ENCODE results near the gene RASSF10. TPM values are rescaled to one million over a fixed set of nuclear protein-coding genes. Genes with fewer than 3 reads are reported as not detected.

Gene RASSF10
- total and polyA plus RNA-seq, 8 donors, result 0.06 to 0.41 (median 0.26) TPM; not detected in 4

DNA sequence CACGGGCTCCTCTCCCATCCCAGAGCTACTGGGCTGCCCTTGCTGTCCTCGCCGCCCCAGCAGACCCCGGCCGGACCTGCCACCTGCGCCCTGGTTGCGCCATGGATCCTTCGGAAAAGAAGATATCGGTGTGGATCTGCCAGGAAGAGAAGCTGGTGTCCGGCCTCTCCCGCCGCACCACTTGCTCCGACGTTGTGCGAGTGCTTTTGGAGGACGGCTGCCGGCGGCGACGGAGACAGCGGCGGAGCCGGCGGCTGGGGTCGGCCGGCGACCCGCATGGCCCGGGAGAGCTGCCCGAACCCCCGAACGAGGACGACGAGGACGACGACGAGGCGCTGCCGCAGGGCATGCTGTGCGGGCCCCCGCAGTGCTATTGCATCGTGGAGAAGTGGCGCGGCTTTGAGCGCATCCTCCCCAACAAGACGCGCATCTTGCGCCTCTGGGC, 382 bp downstream of the RASSF10 start:
- ATAC-seq (no peak), FAIRE-seq (no peak), DNase-seq (peak in 1 of 6 donors; percentile 77)
- H3K27ac ChIP-seq, result no peak overlapping the region
- H3K4me3 ChIP-seq, result peak overlapping the region in 2 of 4 donors; percentile 8 to 21
- TF ChIP-seq, protein P1, sequence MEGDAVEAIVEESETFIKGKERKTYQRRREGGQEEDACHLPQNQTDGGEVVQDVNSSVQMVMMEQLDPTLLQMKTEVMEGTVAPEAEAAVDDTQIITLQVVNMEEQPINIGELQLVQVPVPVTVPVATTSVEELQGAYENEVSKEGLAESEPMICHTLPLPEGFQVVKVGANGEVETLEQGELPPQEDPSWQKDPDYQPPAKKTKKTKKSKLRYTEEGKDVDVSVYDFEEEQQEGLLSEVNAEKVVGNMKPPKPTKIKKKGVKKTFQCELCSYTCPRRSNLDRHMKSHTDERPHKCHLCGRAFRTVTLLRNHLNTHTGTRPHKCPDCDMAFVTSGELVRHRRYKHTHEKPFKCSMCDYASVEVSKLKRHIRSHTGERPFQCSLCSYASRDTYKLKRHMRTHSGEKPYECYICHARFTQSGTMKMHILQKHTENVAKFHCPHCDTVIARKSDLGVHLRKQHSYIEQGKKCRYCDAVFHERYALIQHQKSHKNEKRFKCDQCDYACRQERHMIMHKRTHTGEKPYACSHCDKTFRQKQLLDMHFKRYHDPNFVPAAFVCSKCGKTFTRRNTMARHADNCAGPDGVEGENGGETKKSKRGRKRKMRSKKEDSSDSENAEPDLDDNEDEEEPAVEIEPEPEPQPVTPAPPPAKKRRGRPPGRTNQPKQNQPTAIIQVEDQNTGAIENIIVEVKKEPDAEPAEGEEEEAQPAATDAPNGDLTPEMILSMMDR (IDR thresholded peaks at IDR 0.05), result no peak
- intact Hi-C loops (cut with DNase I), result no loop called here
- H3K4me1 ChIP-seq, result peaks cover 18 to 33% (median 25%) of the 10 kb centered on the region in 3 donors
- peaks cover 0 to 8% (median 2%) of the 10 kb centered on the region in 4 donors for H3K27me3 ChIP-seq
- H3K9me3 ChIP-seq, result peaks cover 0 to 5% (median 0%) of the 10 kb centered on the region in 4 donors
- H3K36me3 ChIP-seq, result no peaks in the 10 kb centered on the region
- WGBS, 2 donors, result 8 to 11% methylated on average over 38 to 48 of the region's 48 CpGs

GRCh38 chr11:13009921-13010748, 1.0 kb downstream of the RASSF10 start:
- ATAC-seq (peak in 1 of 4 donors; percentile 14), DNase-seq (peak in 5 of 6 donors; percentile 20 to 75 (median 52)), FAIRE-seq (no peak)
- Histone ChIP-seq H3K36me3 (no peaks in the 10 kb centered on the region), H3K27ac (no peak overlapping the region), H3K9me3 (peaks cover 0 to 5% (median 0%) of the 10 kb centered on the region in 4 donors), H3K4me3 (peak overlapping the region in 2 of 4 donors; percentile 1 to 21), H3K4me1 (peaks cover 21 to 33% (median 28%) of the 10 kb centered on the region in 3 donors), H3K27me3 (peaks cover 0 to 8% (median 2%) of the 10 kb centered on the region in 4 donors)
- intact Hi-C loops (cut with DNase I), result loop anchor here in 1 of 3 donors (10.0 kb wide), 1 partner anchor 65 kb away; no protein-coding TSS in a partner anchor
- TF ChIP-seq, protein P1 (IDR thresholded peaks at IDR 0.05), result no peak
- WGBS, 2 donors, result 11 to 14% methylated on average over 93 to 94 of the region's 94 CpGs

DNA sequence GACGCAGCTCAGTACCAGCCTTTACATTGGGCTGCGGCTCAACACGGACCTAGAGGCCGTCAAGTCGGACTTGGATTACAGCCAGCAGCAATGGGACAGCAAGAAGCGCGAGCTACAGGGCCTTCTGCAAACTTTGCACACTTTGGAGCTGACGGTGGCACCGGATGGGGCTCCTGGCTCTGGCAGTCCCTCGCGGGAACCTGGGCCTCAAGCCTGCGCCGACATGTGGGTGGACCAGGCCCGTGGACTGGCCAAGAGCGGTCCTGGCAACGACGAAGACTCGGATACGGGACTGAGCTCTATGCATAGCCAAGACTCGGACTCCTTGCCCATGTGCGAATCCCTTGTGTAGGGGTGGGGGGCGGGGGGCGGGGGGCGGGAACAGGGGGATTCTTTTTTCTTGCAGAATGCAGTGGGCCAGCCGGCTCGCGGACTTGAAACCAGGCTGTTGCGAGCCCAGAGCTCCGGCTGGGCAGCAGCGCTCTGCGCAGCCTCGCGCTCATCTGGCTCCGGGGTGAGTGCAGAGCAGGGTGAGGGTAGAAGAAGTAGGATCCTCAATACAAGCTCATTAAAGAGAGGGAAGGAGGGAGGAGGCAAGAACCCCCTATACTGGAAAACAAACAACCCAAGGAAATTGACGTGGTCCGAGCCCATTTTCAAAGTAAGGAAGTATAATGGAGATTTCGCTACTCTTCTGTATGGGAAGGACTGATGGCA, 1.8 kb downstream of the RASSF10 start:
- FAIRE-seq, result no peak
- peak overlapping the region in 1 of 4 donors; percentile 68 for H3K27ac ChIP-seq
- H3K9me3 ChIP-seq, result peaks cover 0 to 5% (median 0%) of the 10 kb centered on the region in 4 donors
- DNase-seq, result peak in 4 of 6 donors; percentile 7 to 74 (median 46)
- WGBS, 2 donors, result 15 to 25% methylated on average over 33 to 37 of the region's 37 CpGs
- no peaks in the 10 kb centered on the region for H3K36me3 ChIP-seq
- intact Hi-C loops (cut with DNase I), result loop anchor here in 1 of 3 donors (10.0 kb wide), 1 partner anchor 64 kb away; no protein-coding TSS in a partner anchor
- peaks cover 0 to 8% (median 2%) of the 10 kb centered on the region in 4 donors for H3K27me3 ChIP-seq
- TF ChIP-seq, protein P1 (IDR thresholded peaks at IDR 0.05), result no peak
- H3K4me1 ChIP-seq, result peaks cover 21 to 33% (median 28%) of the 10 kb centered on the region in 3 donors
- peak in 1 of 4 donors; percentile 8 for ATAC-seq
- peak overlapping the region in 1 of 4 donors; percentile 1 for H3K4me3 ChIP-seq

DNA sequence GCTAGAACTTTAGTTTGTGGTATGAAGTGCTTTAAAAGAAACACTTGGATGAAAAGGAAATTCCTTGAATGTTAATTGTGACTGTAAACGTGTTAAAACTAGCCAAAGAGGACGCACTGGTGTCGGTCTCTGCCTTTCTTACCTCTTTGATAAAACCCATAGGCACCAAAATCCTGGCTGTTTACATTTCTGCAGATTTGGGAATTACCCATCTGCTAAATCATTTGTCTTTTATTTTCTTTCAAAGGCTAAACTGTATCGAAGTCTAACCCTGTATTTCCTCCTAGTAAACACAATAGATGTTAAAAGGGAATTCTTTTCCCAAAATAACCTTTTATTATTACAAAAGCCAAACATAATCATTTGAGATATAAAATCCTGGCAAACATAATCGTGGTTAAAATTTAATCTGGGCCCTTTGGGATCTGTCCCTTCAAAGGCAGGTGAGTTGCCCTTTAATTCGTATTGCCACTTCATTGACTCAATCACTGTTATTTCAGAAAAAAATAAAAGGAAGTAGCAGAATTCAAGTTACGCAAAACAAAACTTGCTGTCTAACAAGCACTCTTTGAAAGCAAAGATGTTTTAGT, 2.4 kb downstream of the RASSF10 start:
- no peak overlapping the region for H3K4me3 ChIP-seq
- TF ChIP-seq, protein P1 (IDR thresholded peaks at IDR 0.05), result no peak
- 5 to 6% methylated on average over 7 of the region's 7 CpGs for WGBS, 2 donors
- H3K36me3 ChIP-seq, result no peaks in the 10 kb centered on the region
- peaks cover 21 to 33% (median 28%) of the 10 kb centered on the region in 3 donors for H3K4me1 ChIP-seq
- intact Hi-C loops (cut with DNase I), result loop anchor here in 1 of 3 donors (10.0 kb wide), 1 partner anchor 63 kb away; no protein-coding TSS in a partner anchor
- ATAC-seq, result peak; percentile 53 to 72 (median 62)
- FAIRE-seq, result peak; percentile 9
- H3K27me3 ChIP-seq, result peaks cover 0 to 8% (median 2%) of the 10 kb centered on the region in 4 donors
- DNase-seq, result no peak
- H3K9me3 ChIP-seq, result peaks cover 0 to 5% (median 0%) of the 10 kb centered on the region in 4 donors
- peak overlapping the region in 2 of 4 donors; percentile 23 to 68 for H3K27ac ChIP-seq

All from pancreas (tissue), 10 donors.